Loucy (cell line): ENCODE measurements around the gene ELMO1.

Source experiments
- CTCF ChIP-seq: fragments of 200-600 bp; sonication (generic); conservative IDR thresholded peaks from 2 replicates; pipeline ENCODE4 v1.5.1; 2014; ENCODE audit warnings: mild to moderate bottlenecking, antibody characterized with exemption, low read length
- EZH2phosphoT487 ChIP-seq: fragments of 200-600 bp; IDR thresholded peaks from 2 replicates; pipeline ENCODE4 v1.6.1; 2018; ENCODE audit warnings: antibody characterized with exemption, mild to moderate bottlenecking, moderate library complexity, borderline replicate concordance

- TF ChIP-seq CTCF (no peak), EZH2phosphoT487 (no peak)
Observed at GRCh38 chr7:37411444-37412034, 37.1 kb downstream of the ELMO1 start.
